Stimulated activated CD4-positive, alpha-beta T cell treated with anti-CD3 and anti-CD28 coated beads, TNF-alpha, amount 100 ng/mL, for 4 hours (primary cell): ENCODE measurements around the gene NFATC2.

Experiments used
- DNase-seq, 3 experiments: peaks; one replicate each; pipeline ENCODE4 v3.0.0-alpha.2; 2020; ENCODE audit warnings: low read depth in 3 of 3

The NFATC2 gene

GRCh38 chr20:51377132-51377531 is 165.4 kb downstream of the NFATC2 start:
- DNase-seq, result no peak

- no peak for DNase-seq
Measured at GRCh38 chr20:51376111-51376510, 166.4 kb downstream of the NFATC2 start.

- no peak for DNase-seq
Measured at GRCh38 chr20:51375561-51375960, 167.0 kb downstream of the NFATC2 start.

GRCh38 chr20:51374961-51375360 is 167.6 kb downstream of the NFATC2 start:
- DNase-seq, result no peak

- no peak for DNase-seq
Measured at GRCh38 chr20:51374456-51374830, 168.1 kb downstream of the NFATC2 start.

GRCh38 chr20:51373713-51374455 is 168.6 kb downstream of the NFATC2 start:
- no peak for DNase-seq

GRCh38 chr20:51372966-51373365 is 169.6 kb downstream of the NFATC2 start:
- DNase-seq, result no peak

GRCh38 chr20:51372176-51372803 is 170.2 kb downstream of the NFATC2 start:
- peak; percentile 31 to 33 (median 32) for DNase-seq

GRCh38 chr20:51371720-51372119 is 170.8 kb downstream of the NFATC2 start:
- DNase-seq, result no peak

GRCh38 chr20:51369503-51369902 is 173.0 kb downstream of the NFATC2 start:
- no peak for DNase-seq

GRCh38 chr20:51368461-51369211 is 173.9 kb downstream of the NFATC2 start:
- no peak for DNase-seq

- no peak for DNase-seq
Measured at GRCh38 chr20:51366155-51366886, 176.2 kb downstream of the NFATC2 start.

- no peak for DNase-seq
Measured at GRCh38 chr20:51365670-51366069, 176.8 kb downstream of the NFATC2 start.

GRCh38 chr20:51363813-51364212 is 178.7 kb downstream of the NFATC2 start:
- no peak for DNase-seq

- DNase-seq, result no peak
Measured at GRCh38 chr20:51363378-51363777, 179.1 kb downstream of the NFATC2 start.

- no peak for DNase-seq
Measured at GRCh38 chr20:51362254-51362653, 180.3 kb downstream of the NFATC2 start.

- DNase-seq, result no peak
Measured at GRCh38 chr20:51361258-51361657, 181.3 kb downstream of the NFATC2 start.

GRCh38 chr20:51360451-51361201 is 181.9 kb downstream of the NFATC2 start:
- no peak for DNase-seq

- no peak for DNase-seq
Measured at GRCh38 chr20:51359947-51360346, 182.6 kb downstream of the NFATC2 start.

GRCh38 chr20:51359401-51359800 is 183.1 kb downstream of the NFATC2 start:
- no peak for DNase-seq

GRCh38 chr20:51358032-51358724 is 184.3 kb downstream of the NFATC2 start:
- no peak for DNase-seq
